IPS-15b (cell line): ENCODE data around the gene CD247.

Source experiments
- H3K27me3 ChIP-seq: one replicate; pipeline ENCODE4 v1.6.1; 2013; ENCODE audit warnings: low read length; ENCODE audit not compliant: control insufficient read depth, insufficient read depth
- H3K36me3 ChIP-seq: one replicate; pipeline ENCODE4 v1.6.1; 2013; ENCODE audit warnings: low read length; ENCODE audit not compliant: control insufficient read depth, insufficient read depth
- H3K4me1 ChIP-seq: one replicate; pipeline ENCODE4 v1.6.1; 2013; ENCODE audit warnings: mild to moderate bottlenecking, low read length; ENCODE audit not compliant: control insufficient read depth, insufficient read depth
- H3K4me3 ChIP-seq: one replicate; pipeline ENCODE4 v1.5.1; 2013; ENCODE audit warnings: low read depth, low read length
- H3K9ac ChIP-seq: one replicate; pipeline ENCODE4 v1.6.1; 2013; ENCODE audit warnings: low read depth, mild to moderate bottlenecking, low read length
- H3K9me3 ChIP-seq: one replicate; pipeline ENCODE4 v1.6.1; 2013; ENCODE audit warnings: mild to moderate bottlenecking, low read length; ENCODE audit not compliant: control insufficient read depth, insufficient read depth

The CD247 gene

DNA sequence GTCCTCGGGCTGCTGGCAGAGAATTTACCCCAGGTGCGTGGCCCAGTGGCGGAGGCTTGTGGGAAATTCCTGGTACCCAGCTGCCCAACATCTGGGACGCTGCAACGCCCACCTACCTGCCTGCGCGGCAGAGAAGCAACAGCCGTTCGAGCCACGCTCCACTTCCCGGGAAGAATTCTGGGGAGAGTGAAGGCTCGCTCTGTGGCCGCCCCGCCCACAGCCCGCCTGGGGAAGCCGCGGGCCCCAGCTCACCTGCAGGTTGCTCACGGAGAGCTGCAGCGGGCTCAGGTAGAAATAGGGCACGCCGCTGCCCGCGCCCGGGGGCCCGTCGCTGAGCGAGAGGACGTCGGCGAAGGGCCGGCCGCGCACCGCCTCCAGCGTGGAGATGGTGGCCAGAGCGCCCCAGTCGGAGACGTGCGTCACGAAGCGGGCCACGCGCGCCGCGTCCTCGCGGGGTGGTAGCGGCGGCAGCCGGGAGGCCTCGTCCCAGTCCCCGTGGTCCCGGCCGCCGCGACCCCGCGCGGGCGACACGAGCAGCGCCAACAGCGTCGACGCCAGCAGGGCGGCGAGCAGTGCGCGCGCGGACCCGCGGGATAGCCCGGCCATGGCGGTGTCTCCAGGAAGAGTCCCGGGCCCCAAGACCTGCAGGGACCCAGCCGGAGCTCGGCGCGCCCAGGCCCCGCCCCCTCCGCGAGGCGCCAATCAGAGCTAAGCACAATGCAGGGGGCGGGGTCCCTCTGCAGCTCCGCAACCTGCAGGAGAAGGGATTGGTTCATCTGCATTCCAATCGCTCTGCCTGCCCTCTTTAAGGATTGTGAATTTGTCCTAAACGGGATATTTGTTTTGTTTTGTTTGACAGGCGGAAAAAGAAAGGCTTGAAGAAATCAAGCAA lies 35.1 kb upstream of the CD247 start, which contains the start of gene CREG1:
Gene CREG1 (minus strand): TSS at position 627 of the 892 bp plus-strand sequence.
- H3K36me3 ChIP-seq, result no peaks in the 10 kb centered on the region
- H3K9ac ChIP-seq, result no peak within 1 kb of the TSS
- no peaks in the 10 kb centered on the region for H3K9me3 ChIP-seq
- peak within 1 kb of the TSS; percentile 80 for H3K4me3 ChIP-seq
- H3K4me1 ChIP-seq, result no peaks in the 10 kb centered on the region
- H3K27me3 ChIP-seq, result peaks cover 5% of the 10 kb centered on the region

GRCh38 chr1:167551362-167551761 lies 33.0 kb upstream of the CD247 start:
- H3K27me3 ChIP-seq, result peaks cover 5% of the 10 kb centered on the region
- no peaks in the 10 kb centered on the region for H3K36me3 ChIP-seq
- no peak overlapping the region for H3K4me3 ChIP-seq
- no peaks in the 10 kb centered on the region for H3K9me3 ChIP-seq
- no peaks in the 10 kb centered on the region for H3K4me1 ChIP-seq
- no peak overlapping the region for H3K9ac ChIP-seq

- no peak overlapping the region for H3K4me3 ChIP-seq
- H3K9ac ChIP-seq, result no peak overlapping the region
- H3K4me1 ChIP-seq, result no peaks in the 10 kb centered on the region
- H3K9me3 ChIP-seq, result no peaks in the 10 kb centered on the region
- H3K36me3 ChIP-seq, result no peaks in the 10 kb centered on the region
- peaks cover 5% of the 10 kb centered on the region for H3K27me3 ChIP-seq
Measured at GRCh38 chr1:167548059-167548932, 30.0 kb upstream of the CD247 start.

- Histone ChIP-seq H3K4me1 (no peaks in the 10 kb centered on the region), H3K36me3 (no peaks in the 10 kb centered on the region), H3K9me3 (no peaks in the 10 kb centered on the region), H3K4me3 (no peak overlapping the region), H3K9ac (no peak overlapping the region), H3K27me3 (no peaks in the 10 kb centered on the region)
Measured at GRCh38 chr1:167546935-167547334, 28.6 kb upstream of the CD247 start.

DNA sequence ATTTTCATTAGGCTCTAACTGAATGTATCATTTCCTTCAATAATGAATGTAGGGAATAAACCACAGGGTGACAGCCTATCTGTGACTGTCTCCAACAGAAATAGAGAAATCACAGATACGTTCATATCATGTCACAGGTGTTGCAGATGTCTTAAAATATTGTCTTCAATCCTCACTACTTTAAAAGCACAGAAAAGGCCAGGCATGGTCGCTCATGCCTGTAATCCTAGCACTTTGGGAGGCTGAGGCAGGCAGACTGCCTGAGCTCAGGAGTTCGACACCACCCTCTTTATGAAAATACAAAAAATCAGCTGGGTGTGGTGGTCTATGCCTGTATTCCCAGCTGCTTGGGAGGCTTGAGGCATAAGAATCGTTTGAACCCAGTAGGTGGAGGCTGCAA lies 27.0 kb upstream of the CD247 start:
- H3K9me3 ChIP-seq, result no peaks in the 10 kb centered on the region
- H3K27me3 ChIP-seq, result no peaks in the 10 kb centered on the region
- H3K9ac ChIP-seq, result no peak overlapping the region
- H3K4me3 ChIP-seq, result no peak overlapping the region
- no peaks in the 10 kb centered on the region for H3K36me3 ChIP-seq
- no peaks in the 10 kb centered on the region for H3K4me1 ChIP-seq

GRCh38 chr1:167544447-167545093 lies 26.2 kb upstream of the CD247 start:
- Histone ChIP-seq H3K36me3 (no peaks in the 10 kb centered on the region), H3K4me3 (no peak overlapping the region), H3K27me3 (no peaks in the 10 kb centered on the region), H3K9ac (no peak overlapping the region), H3K4me1 (no peaks in the 10 kb centered on the region), H3K9me3 (no peaks in the 10 kb centered on the region)

- no peaks in the 10 kb centered on the region for H3K4me1 ChIP-seq
- no peaks in the 10 kb centered on the region for H3K9me3 ChIP-seq
- H3K27me3 ChIP-seq, result no peaks in the 10 kb centered on the region
- no peak overlapping the region for H3K9ac ChIP-seq
- no peak overlapping the region for H3K4me3 ChIP-seq
- no peaks in the 10 kb centered on the region for H3K36me3 ChIP-seq
Measured at GRCh38 chr1:167543199-167543990, 25.1 kb upstream of the CD247 start.

DNA sequence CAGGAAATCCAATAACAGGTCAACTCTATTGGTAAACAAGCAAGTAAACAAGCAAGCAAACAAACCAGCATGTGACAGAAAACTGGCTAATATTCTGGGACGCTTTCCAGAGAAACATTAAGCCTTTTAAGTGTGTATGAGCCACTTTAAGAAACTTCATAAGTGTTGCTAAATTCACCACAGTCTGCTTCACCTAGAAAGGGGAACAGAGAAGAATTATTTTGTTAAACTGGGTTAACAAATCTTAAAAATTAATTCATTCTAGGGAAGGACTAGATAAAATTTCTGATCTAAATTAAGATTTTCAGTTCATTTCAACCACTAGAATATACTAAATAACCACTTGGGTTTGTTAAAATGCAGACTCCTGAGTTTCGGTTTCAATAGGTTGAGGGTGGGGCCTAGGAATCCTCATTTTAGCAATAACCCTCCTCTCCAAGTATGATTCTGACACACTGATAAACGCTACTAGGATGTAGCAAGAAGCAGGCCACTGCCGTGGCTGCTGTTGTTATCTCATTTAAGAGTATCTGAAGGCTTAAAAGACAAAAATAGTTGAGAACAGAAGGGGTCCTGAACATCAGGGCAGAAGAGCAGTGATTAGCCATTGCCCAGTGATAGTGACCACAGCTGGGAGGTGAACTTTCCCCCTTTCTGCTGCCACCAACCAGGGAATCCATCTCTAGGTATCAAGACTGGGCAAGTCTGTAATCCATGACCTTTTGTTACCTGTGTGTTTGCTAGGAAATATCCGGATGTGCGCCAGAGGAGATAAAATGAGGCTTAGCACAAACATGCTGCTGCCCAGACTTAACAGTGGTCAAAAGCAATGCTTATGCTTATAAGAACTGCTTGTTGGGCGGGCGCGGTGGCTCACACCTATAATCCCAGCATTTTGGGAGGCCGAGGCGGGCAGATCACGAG lies 24.0 kb upstream of the CD247 start:
- no peaks in the 10 kb centered on the region for H3K27me3 ChIP-seq
- no peaks in the 10 kb centered on the region for H3K9me3 ChIP-seq
- no peak overlapping the region for H3K9ac ChIP-seq
- H3K4me1 ChIP-seq, result no peaks in the 10 kb centered on the region
- no peak overlapping the region for H3K4me3 ChIP-seq
- no peaks in the 10 kb centered on the region for H3K36me3 ChIP-seq

- Histone ChIP-seq H3K9ac (no peak overlapping the region), H3K4me1 (no peaks in the 10 kb centered on the region), H3K4me3 (no peak overlapping the region), H3K27me3 (no peaks in the 10 kb centered on the region), H3K9me3 (no peaks in the 10 kb centered on the region), H3K36me3 (no peaks in the 10 kb centered on the region)
Measured at GRCh38 chr1:167541610-167542009, 23.3 kb upstream of the CD247 start.

DNA sequence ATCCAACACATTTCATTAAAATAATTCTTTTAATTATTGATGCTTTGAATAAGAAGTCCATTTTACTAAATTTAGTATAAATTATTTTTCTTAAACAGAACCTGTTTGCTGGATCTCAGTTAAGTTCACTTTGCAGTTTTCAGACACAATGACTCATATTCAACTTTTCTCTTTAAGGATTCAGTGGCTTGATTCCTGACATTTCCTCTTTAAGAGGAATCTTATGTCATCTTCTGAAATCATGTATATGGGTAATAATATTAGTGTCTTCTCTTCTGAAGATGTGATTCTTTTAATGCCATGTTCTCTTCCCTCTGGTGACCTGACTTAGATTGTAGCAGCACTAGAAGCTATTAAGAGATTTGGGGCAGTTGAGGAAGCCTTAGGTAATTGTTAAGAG lies 22.7 kb upstream of the CD247 start:
- no peak overlapping the region for H3K4me3 ChIP-seq
- H3K4me1 ChIP-seq, result no peaks in the 10 kb centered on the region
- no peaks in the 10 kb centered on the region for H3K27me3 ChIP-seq
- H3K9ac ChIP-seq, result no peak overlapping the region
- H3K36me3 ChIP-seq, result no peaks in the 10 kb centered on the region
- H3K9me3 ChIP-seq, result no peaks in the 10 kb centered on the region
